TTC549 (cell line): Measurements from ENCODE around the gene TPSB2.
"Not testable (repeated sequence)": the region's sequence is repeated elsewhere in the genome, so short reads cannot be mapped to it uniquely, and the experiment has no call there.

Source experiments
- FAIRE-seq: peaks from 2 replicates; lab custom pipeline; 2012; peaks lifted over from hg19 to GRCh38; lab: Jason Lieb, UNC

The TPSB2 gene

GRCh38 chr16:1261131-1261892 is 31.3 kb upstream of the TPSB2 start:
- no peak for FAIRE-seq

GRCh38 chr16:1260101-1260680 is 30.2 kb upstream of the TPSB2 start:
- FAIRE-seq: no peak

GRCh38 chr16:1259760-1260068 is 29.7 kb upstream of the TPSB2 start:
- no peak for FAIRE-seq

GRCh38 chr16:1258906-1259759 is 29.1 kb upstream of the TPSB2 start:
- FAIRE-seq: no peak

- no peak for FAIRE-seq
These were observed 28.2 kb upstream of the TPSB2 start for GRCh38 chr16:1258225-1258600.

- FAIRE-seq: no peak
These were observed 27.7 kb upstream of the TPSB2 start for GRCh38 chr16:1257561-1258224.

GRCh38 chr16:1256874-1257322 is 26.9 kb upstream of the TPSB2 start:
- no peak for FAIRE-seq

- FAIRE-seq: not testable (repeated sequence)
These were observed 26.4 kb upstream of the TPSB2 start for GRCh38 chr16:1256296-1256873.

GRCh38 chr16:1255276-1256122 is 25.5 kb upstream of the TPSB2 start, which contains the start of gene TPSD1:
Gene TPSD1 (plus strand): TSS chr16:1256069. CDS start chr16:1256281, 212 bp downstream.
- FAIRE-seq: not testable (repeated sequence)

- not testable (repeated sequence) for FAIRE-seq
These were observed 24.8 kb upstream of the TPSB2 start for GRCh38 chr16:1254821-1255220.

- FAIRE-seq: not testable (repeated sequence)
These were observed 23.8 kb upstream of the TPSB2 start for GRCh38 chr16:1253701-1254364.

- not testable (repeated sequence) for FAIRE-seq
These were observed 19.2 kb upstream of the TPSB2 start for GRCh38 chr16:1249031-1249755.

GRCh38 chr16:1247903-1248537 is 18.0 kb upstream of the TPSB2 start:
- not testable (repeated sequence) for FAIRE-seq

- FAIRE-seq: no peak
These were observed 15.6 kb upstream of the TPSB2 start for GRCh38 chr16:1245452-1246020.

GRCh38 chr16:1244881-1245280 is 14.9 kb upstream of the TPSB2 start:
- no peak for FAIRE-seq

GRCh38 chr16:1243907-1244850 is 14.2 kb upstream of the TPSB2 start:
- FAIRE-seq: not testable (repeated sequence)

GRCh38 chr16:1243363-1243762 is 13.4 kb upstream of the TPSB2 start:
- not testable (repeated sequence) for FAIRE-seq

GRCh38 chr16:1241081-1241480 is 11.1 kb upstream of the TPSB2 start:
- FAIRE-seq: not testable (repeated sequence)
